ENCODE measurements around the gene BUD31. TPM values are rescaled to one million over a fixed set of nuclear protein-coding genes. Genes with fewer than 3 reads are reported as not detected.
A peak's percentile ranks its signal among the peaks of the same experiment; 100 is the strongest.

The BUD31 gene
- total RNA-seq, 4 donors from 2014 or later = 50.3 to 71.4 (median 60.3) TPM

- Histone ChIP-seq H3K36me3 (peaks cover 59% of the 10 kb centered on the region), H3K4me1 (peaks cover 39% of the 10 kb centered on the region), H3K27me3 (no peaks in the 10 kb centered on the region), H3K27ac (no peak overlapping the region), H3K9me3 (no peaks in the 10 kb centered on the region), H3K4me3 (no peak overlapping the region)
- TF ChIP-seq POLR2A (IDR thresholded peaks at IDR 0.05) (no peak), POLR2AphosphoS5 (IDR thresholded peaks at IDR 0.05) (no peak), EP300 (IDR thresholded peaks at IDR 0.05) (no peak), CTCF (IDR thresholded peaks at IDR 0.05) (no peak)
- no peak for DNase-seq (ENCODE audit: low spot score in 2 of 2)
- WGBS = 74% methylated on average over 4 of the region's 5 CpGs
Measured at GRCh38 chr7:99403764-99404163, 5.0 kb upstream of the BUD31 start.

GRCh38 chr7:99404235-99404976 lies 4.4 kb upstream of the BUD31 start:
- DNase-seq (ENCODE audit: low spot score in 2 of 2) = no peak
- TF ChIP-seq POLR2AphosphoS5 (IDR thresholded peaks at IDR 0.05) (no peak), EP300 (IDR thresholded peaks at IDR 0.05) (no peak), POLR2A (IDR thresholded peaks at IDR 0.05) (no peak)
- no peaks in the 10 kb centered on the region for H3K9me3 ChIP-seq
- peaks cover 41% of the 10 kb centered on the region for H3K4me1 ChIP-seq
- 70% methylated on average over 14 of the region's 18 CpGs for WGBS
- H3K4me3 ChIP-seq = no peak overlapping the region
- no peak overlapping the region for H3K27ac ChIP-seq
- H3K27me3 ChIP-seq = no peaks in the 10 kb centered on the region
- H3K36me3 ChIP-seq = peaks cover 52% of the 10 kb centered on the region

- no peak overlapping the region for H3K4me3 ChIP-seq
- no peak for TF ChIP-seq CTCF (IDR thresholded peaks at IDR 0.05)
- no peak for TF ChIP-seq POLR2A (IDR thresholded peaks at IDR 0.05)
- no peak for TF ChIP-seq EP300 (IDR thresholded peaks at IDR 0.05)
- TF ChIP-seq POLR2AphosphoS5 (IDR thresholded peaks at IDR 0.05) = no peak
- WGBS = 92% methylated on average over 10 of the region's 10 CpGs
- DNase-seq (ENCODE audit: low spot score in 2 of 2) = no peak
- H3K27me3 ChIP-seq = no peaks in the 10 kb centered on the region
- peaks cover 47% of the 10 kb centered on the region for H3K36me3 ChIP-seq
- no peak overlapping the region for H3K27ac ChIP-seq
- H3K4me1 ChIP-seq = peaks cover 47% of the 10 kb centered on the region
- H3K9me3 ChIP-seq = no peaks in the 10 kb centered on the region
Measured at GRCh38 chr7:99404977-99405320, 3.8 kb upstream of the BUD31 start.

- TF ChIP-seq POLR2A (IDR thresholded peaks at IDR 0.05) (no peak), CTCF (IDR thresholded peaks at IDR 0.05) (no peak), POLR2AphosphoS5 (IDR thresholded peaks at IDR 0.05) (no peak), EP300 (IDR thresholded peaks at IDR 0.05) (no peak)
- peaks cover 44% of the 10 kb centered on the region for H3K36me3 ChIP-seq
- 63% methylated on average over 1 of the region's 1 CpG for WGBS
- H3K27me3 ChIP-seq = no peaks in the 10 kb centered on the region
- no peak overlapping the region for H3K27ac ChIP-seq
- peaks cover 56% of the 10 kb centered on the region for H3K4me1 ChIP-seq
- no peak for DNase-seq (ENCODE audit: low spot score in 2 of 2)
- H3K9me3 ChIP-seq = no peaks in the 10 kb centered on the region
- no peak overlapping the region for H3K4me3 ChIP-seq
Measured at GRCh38 chr7:99406557-99406956, 2.2 kb upstream of the BUD31 start.

- peaks cover 46% of the 10 kb centered on the region for H3K36me3 ChIP-seq
- 0% methylated on average over 11 of the region's 28 CpGs for WGBS
- peak in 1 of 2 donors; percentile 88 for DNase-seq (ENCODE audit: low spot score in 2 of 2)
- H3K27ac ChIP-seq = peak overlapping the region; percentile 95
- peaks cover 56% of the 10 kb centered on the region for H3K4me1 ChIP-seq
- no peaks in the 10 kb centered on the region for H3K9me3 ChIP-seq
- no peak for TF ChIP-seq POLR2A (IDR thresholded peaks at IDR 0.05)
- no peak for TF ChIP-seq EP300 (IDR thresholded peaks at IDR 0.05)
- no peak for TF ChIP-seq CTCF (IDR thresholded peaks at IDR 0.05)
- no peak for TF ChIP-seq POLR2AphosphoS5 (IDR thresholded peaks at IDR 0.05)
- H3K27me3 ChIP-seq = no peaks in the 10 kb centered on the region
- H3K4me3 ChIP-seq = peak overlapping the region; percentile 92
Measured at GRCh38 chr7:99407872-99408378, 844 bp upstream of the BUD31 start.
